Measurements from ENCODE around the gene MT1G. TPM values are rescaled to one million over a fixed set of nuclear protein-coding genes. Genes with fewer than 3 reads are reported as not detected.

Gene MT1G
- total RNA-seq, 1 experiment from 2014 or later = 2.2 TPM

- ChIA-PET POLR2A (interaction anchor here (1.0 kb wide), 1 partner anchor 12 kb away, joined by 4 read pairs; the partner anchor contains the start of gene MT2A), CTCF (no interaction called here)
- no peaks in the 10 kb centered on the region for H3K27me3 ChIP-seq (ENCODE audit: control insufficient read depth, insufficient read depth, low read length)
- intact Hi-C loops (cut with micrococcal nuclease; ENCODE audit: unreplicated experiment) = no loop called here
- H3K4me3 ChIP-seq (ENCODE audit: low read depth in 2 of 2, low read length in 2 of 2) = no peak overlapping the region
- peaks cover 20% of the 10 kb centered on the region for H3K4me1 ChIP-seq (ENCODE audit: control insufficient read depth, insufficient read depth, low read length)
- ATAC-seq (no peak), DNase-seq (ENCODE audit: low read depth, low spot score) (no peak)
- no peaks in the 10 kb centered on the region for H3K9me3 ChIP-seq (ENCODE audit: control insufficient read depth, insufficient read depth, low read depth, low read length)
- in situ Hi-C loops (cut with HindIII; ENCODE audit: low pct_unique_long_range_greater_than_20kb, low sequenced_read_pairs) = no loop called here
- no TSS peak for BruUV-seq (replicated peaks)
- H3K36me3 ChIP-seq (ENCODE audit: control insufficient read depth, insufficient read depth, low read length) = no peaks in the 10 kb centered on the region
- no peak for TF ChIP-seq TCF7L2 (IDR thresholded peaks at IDR 0.05; ENCODE audit: low read depth, low read length)
- TF ChIP-seq CTCF (IDR thresholded peaks at IDR 0.05) = no peak
- no peak for TF ChIP-seq POLR2AphosphoS5 (IDR thresholded peaks at IDR 0.05; ENCODE audit: low read depth, low read length)
- no peak for TF ChIP-seq REST (IDR thresholded peaks at IDR 0.05; ENCODE audit: insufficient read depth in 1 of 2, low read depth in 2 of 2, low read length in 1 of 2)
- no peak for TF ChIP-seq SIN3A (IDR thresholded peaks at IDR 0.05; ENCODE audit: borderline replicate concordance, insufficient read depth, low read depth, low read length)
- H3K27ac ChIP-seq (ENCODE audit: low read length) = no peak overlapping the region
Measured at GRCh38 chr16:56620339-56620897, 47.4 kb downstream of the MT1G start.

GRCh38 chr16:56618138-56618537 lies 49.7 kb downstream of the MT1G start:
- H3K9me3 ChIP-seq (ENCODE audit: control insufficient read depth, insufficient read depth, low read depth, low read length) = no peaks in the 10 kb centered on the region
- H3K27me3 ChIP-seq (ENCODE audit: control insufficient read depth, insufficient read depth, low read length) = no peaks in the 10 kb centered on the region
- peak overlapping the region; percentile 51 to 76 for H3K4me3 ChIP-seq (ENCODE audit: low read depth in 2 of 2, low read length in 2 of 2)
- H3K27ac ChIP-seq (ENCODE audit: low read length) = peak overlapping the region; percentile 93
- H3K36me3 ChIP-seq (ENCODE audit: control insufficient read depth, insufficient read depth, low read length) = no peaks in the 10 kb centered on the region
- ChIA-PET POLR2A (interaction anchor here (1.1 kb wide), 1 partner anchor 12 kb away, joined by 3 read pairs; no protein-coding TSS in a partner anchor), CTCF (interaction anchor here (0.6 kb wide), 1 partner anchor 349 kb away, joined by 5 read pairs; no protein-coding TSS in a partner anchor)
- TF ChIP-seq REST (IDR thresholded peaks at IDR 0.05; ENCODE audit: insufficient read depth in 1 of 2, low read depth in 2 of 2, low read length in 1 of 2) (no peak), TCF7L2 (IDR thresholded peaks at IDR 0.05; ENCODE audit: low read depth, low read length) (no peak), SIN3A (IDR thresholded peaks at IDR 0.05; ENCODE audit: borderline replicate concordance, insufficient read depth, low read depth, low read length) (no peak), POLR2AphosphoS5 (IDR thresholded peaks at IDR 0.05; ENCODE audit: low read depth, low read length) (no peak), CTCF (IDR thresholded peaks at IDR 0.05) (no peak)
- intact Hi-C loops (cut with micrococcal nuclease; ENCODE audit: unreplicated experiment) (no loop called here), in situ Hi-C loops (cut with HindIII; ENCODE audit: low pct_unique_long_range_greater_than_20kb, low sequenced_read_pairs) (no loop called here)
- DNase-seq (ENCODE audit: low read depth, low spot score) = no peak
- BruUV-seq (replicated peaks) = TSS peak; percentile 95
- ATAC-seq = no peak
- peaks cover 37% of the 10 kb centered on the region for H3K4me1 ChIP-seq (ENCODE audit: control insufficient read depth, insufficient read depth, low read length)

Measured in Panc1 (cell line).